ENCODE results near the gene HEPACAM. TPM values are rescaled to one million over a fixed set of nuclear protein-coding genes. Genes with fewer than 3 reads are reported as not detected.

Gene HEPACAM
- total RNA-seq, 1 experiment from 2014 or later: not detected

- H3K9me3 ChIP-seq (ENCODE audit: control insufficient read depth, low read depth, low read length): no peaks in the 10 kb centered on the region
- no peak overlapping the region for H3K23ac ChIP-seq (ENCODE audit: insufficient read length, low read depth, low read length)
- no peak overlapping the region for H3K4me3 Mint-ChIP-seq
- H2AK5ac ChIP-seq (ENCODE audit: insufficient read length, low read length): no peak overlapping the region
- DNase-seq: no peak
- no peak overlapping the region for H2BK15ac ChIP-seq (ENCODE audit: low read depth, low read length)
- H4K91ac ChIP-seq (ENCODE audit: insufficient read length, low read depth, low read length): no peak overlapping the region
- no peak overlapping the region for H3K4ac ChIP-seq (ENCODE audit: low read depth, low read length)
- H4K20me1 ChIP-seq (ENCODE audit: control insufficient read depth, insufficient read depth, insufficient read length): no peaks in the 10 kb centered on the region
- H2AFZ ChIP-seq (ENCODE audit: low read length): no peak overlapping the region
- peaks cover 6% of the 10 kb centered on the region for H3K23me2 ChIP-seq (ENCODE audit: insufficient read length, low read depth, low read length, poor library complexity, severe bottlenecking)
- no peak overlapping the region for H2BK12ac ChIP-seq (ENCODE audit: insufficient read length, low read depth, low read length)
- no peak overlapping the region for H3K9ac ChIP-seq (ENCODE audit: extremely low read depth, insufficient read length, low read length)
- no peak overlapping the region for H3K4me2 ChIP-seq (ENCODE audit: insufficient read depth, insufficient read length, low read length)
- H2BK20ac ChIP-seq (ENCODE audit: low read depth, low read length, poor library complexity, severe bottlenecking): no peak overlapping the region
- H3K14ac ChIP-seq (ENCODE audit: insufficient read depth, low read length): no peak overlapping the region
- no peak for TF ChIP-seq CTCF (conservative IDR thresholded peaks at IDR 0.05)
- H3K4me1 Mint-ChIP-seq: peaks cover 20 to 34% of the 10 kb centered on the region in 2 experiments
- H3K9me3 Mint-ChIP-seq: peaks cover 0 to 3% of the 10 kb centered on the region in 2 experiments; a peak in 2 of 5 replicates
- H3T11ph ChIP-seq (ENCODE audit: low read length): no peak overlapping the region
- no peak overlapping the region for H2BK120ac ChIP-seq (ENCODE audit: low read depth, low read length, poor library complexity, severe bottlenecking)
- H3K27ac Mint-ChIP-seq: no peak overlapping the region; a peak in 1 of 7 replicates
- peaks cover 72% of the 10 kb centered on the region for H3K27me3 Mint-ChIP-seq (ENCODE audit: low read depth)
- no CpG with 5 or more reads among the region's 8 CpGs for WGBS (ENCODE audit: extremely low coverage, insufficient read length, low lambda C conversion rate)
- no peak overlapping the region for H3K56ac ChIP-seq (ENCODE audit: insufficient read length, low read depth, low read length)
- H2BK5ac ChIP-seq (ENCODE audit: insufficient read length, low read length): no peak overlapping the region
- H3K18ac ChIP-seq (ENCODE audit: insufficient read length, low read depth, low read length): no peak overlapping the region
- H4K8ac ChIP-seq (replicated peaks; ENCODE audit: insufficient read length, low read depth, low read length): no peak overlapping the region
- no peaks in the 10 kb centered on the region for H3K4me1 ChIP-seq (ENCODE audit: insufficient read depth, low read length)
- H4K5ac ChIP-seq (ENCODE audit: insufficient read length, low read depth, low read length): no peak overlapping the region
- no peaks in the 10 kb centered on the region for H3K79me1 ChIP-seq (ENCODE audit: insufficient read depth, low read depth, low read length, poor library complexity, severe bottlenecking)
- no peaks in the 10 kb centered on the region; a peak in 2 of 7 replicates for H3K36me3 Mint-ChIP-seq (ENCODE audit: insufficient read depth in 1 of 3, low read depth in 3 of 3)
- no peak overlapping the region for H3K27ac ChIP-seq (ENCODE audit: insufficient read length, low read depth, low read length)
- H3K79me2 ChIP-seq (ENCODE audit: insufficient read depth, low read length): no peaks in the 10 kb centered on the region
- H3K27me3 ChIP-seq (ENCODE audit: insufficient read depth, low read length): peaks cover 37% of the 10 kb centered on the region
Measured at GRCh38 chr11:124873951-124874350, 61.9 kb downstream of the HEPACAM start.

Data from H9 (cell line).